HEK293 (cell line): ENCODE measurements around the gene SNRNP70.
"Not testable (repeated sequence)": the region's sequence is repeated elsewhere in the genome, so short reads cannot be mapped to it uniquely, and the experiment has no call there.

Source experiments
- CTCF ChIA-PET: fragments of 350-600 bp; formaldehyde crosslinking; extraction: SDS; loops from one replicate; lab custom pipeline; 2021; ENCODE audit warnings: antibody characterized with exemption; lab: Yijun Ruan, JAX
- POLR2A ChIA-PET: fragments of 300-600 bp; formaldehyde crosslinking; extraction: SDS; loops from one replicate; lab custom pipeline; 2020; ENCODE audit warnings: antibody characterized with exemption, inconsistent platforms; lab: Yijun Ruan, JAX
- H3K27ac ChIP-seq: fragments of 200-500 bp; sonication (Bioruptor generic); 2 replicates; pipeline ENCODE4 v1.5.1; 2014; ENCODE audit warnings: low read depth, low read length, control low read depth, inconsistent platforms; ENCODE audit errors: extremely low read depth
- H3K36me3 ChIP-seq, 2 experiments: fragments of 200-500 bp in 1 of 2; sonication (Bioruptor generic) in 1 of 2; 1 replicate in 1 of 2; 2 replicates in 1 of 2; pipeline ENCODE4 v1.5.1; 2014 to 2017; ENCODE audit warnings: inconsistent platforms in 2 of 2, low read length in 2 of 2; ENCODE audit not compliant: control insufficient read depth in 2 of 2, insufficient read depth in 1 of 2
- H3K4me1 ChIP-seq: fragments of 200-500 bp; sonication (Bioruptor generic); 2 replicates; pipeline ENCODE4 v1.5.1; 2014; ENCODE audit warnings: mild to moderate bottlenecking, low read length, inconsistent platforms; ENCODE audit not compliant: control insufficient read depth, insufficient read depth
- H3K4me3 ChIP-seq: 2 replicates; pipeline ENCODE4 v1.5.1; 2011; ENCODE audit warnings: low read depth, mild to moderate bottlenecking, control low read depth, low read length, moderate library complexity
- H3K9me3 ChIP-seq: fragments of 200-500 bp; sonication (Bioruptor generic); 2 replicates; pipeline ENCODE4 v1.5.1; 2014; ENCODE audit warnings: low read depth, low read length, inconsistent platforms; ENCODE audit not compliant: control insufficient read depth, insufficient read depth
- GLIS2 ChIP-seq: fragments of 450-650 bp; formaldehyde crosslinking; IDR thresholded peaks from 2 replicates; pipeline ENCODE4 v1.5.1; 2016; ENCODE audit warnings: missing biosample characterization, missing genetic modification characterization
- HOXC10 ChIP-seq: sonication (generic); formaldehyde crosslinking; IDR thresholded peaks from 2 replicates; pipeline ENCODE4 v1.8.1; 2023; ENCODE audit warnings: mild to moderate bottlenecking, missing genetic modification reagents
- KLF1 ChIP-seq: fragments of 450-650 bp; formaldehyde crosslinking; IDR thresholded peaks from 2 replicates; pipeline ENCODE4 v1.5.1; 2016; ENCODE audit warnings: missing biosample characterization, missing genetic modification characterization
- PRDM1 ChIP-seq: fragments of 450-650 bp; formaldehyde crosslinking; IDR thresholded peaks from 2 replicates; pipeline ENCODE4; 2016; ENCODE audit warnings: missing biosample characterization, missing genetic modification characterization
- YY2 ChIP-seq: fragments of 450-650 bp; formaldehyde crosslinking; IDR thresholded peaks from 2 replicates; pipeline ENCODE4 v1.5.1; 2016; ENCODE audit warnings: missing biosample characterization, missing genetic modification characterization
- ZBTB20 ChIP-seq: fragments of 450-650 bp; formaldehyde crosslinking; IDR thresholded peaks from 2 replicates; pipeline ENCODE4 v1.5.1; 2016; ENCODE audit warnings: missing biosample characterization, missing genetic modification characterization
- ZNF214 ChIP-seq: fragments of 450-650 bp; formaldehyde crosslinking; IDR thresholded peaks from 2 replicates; pipeline ENCODE4 v1.5.1; 2017; ENCODE audit warnings: missing biosample characterization, mild to moderate bottlenecking, missing genetic modification characterization, borderline replicate concordance
- ZNF248 ChIP-seq: fragments of 450-650 bp; formaldehyde crosslinking; IDR thresholded peaks from 2 replicates; pipeline ENCODE4 v1.5.1; 2017; ENCODE audit warnings: missing biosample characterization, missing genetic modification characterization
- ZNF302 ChIP-seq: fragments of 450-650 bp; formaldehyde crosslinking; IDR thresholded peaks from 2 replicates; pipeline ENCODE4 v1.5.1; 2016; ENCODE audit warnings: missing biosample characterization, missing genetic modification characterization, low read depth
- ZNF311 ChIP-seq: fragments of 450-650 bp; formaldehyde crosslinking; IDR thresholded peaks from 2 replicates; pipeline ENCODE4 v1.5.1; 2017; ENCODE audit warnings: missing biosample characterization, missing genetic modification characterization, borderline replicate concordance
- ZNF335 ChIP-seq: fragments of 450-650 bp; formaldehyde crosslinking; conservative IDR thresholded peaks from 2 replicates; pipeline ENCODE4 v1.5.1; 2016; ENCODE audit warnings: missing biosample characterization, missing genetic modification characterization
- ZNF366 ChIP-seq: fragments of 450-650 bp; formaldehyde crosslinking; conservative IDR thresholded peaks from 2 replicates; pipeline ENCODE4 v1.5.1; 2016; ENCODE audit warnings: missing biosample characterization, missing genetic modification characterization
- ZNF394 ChIP-seq: fragments of 450-650 bp; formaldehyde crosslinking; IDR thresholded peaks from 2 replicates; pipeline ENCODE4 v1.5.1; 2016; ENCODE audit warnings: missing biosample characterization, missing genetic modification characterization, mild to moderate bottlenecking, moderate library complexity, borderline replicate concordance
- ZNF416 ChIP-seq: fragments of 450-650 bp; formaldehyde crosslinking; IDR thresholded peaks from 2 replicates; pipeline ENCODE4 v1.5.1; 2016; ENCODE audit warnings: missing biosample characterization, missing genetic modification characterization
- ZNF426 ChIP-seq: fragments of 450-650 bp; formaldehyde crosslinking; IDR thresholded peaks from 2 replicates; pipeline ENCODE4 v1.5.1; 2017; ENCODE audit warnings: missing biosample characterization, missing genetic modification characterization, mild to moderate bottlenecking, inconsistent platforms, moderate library complexity
- ZNF670 ChIP-seq: fragments of 450-650 bp; formaldehyde crosslinking; IDR thresholded peaks from 2 replicates; pipeline ENCODE4 v1.5.1; 2016; ENCODE audit warnings: missing biosample characterization, missing genetic modification characterization, low read depth
- ZNF76 ChIP-seq: fragments of 450-650 bp; formaldehyde crosslinking; IDR thresholded peaks from 2 replicates; pipeline ENCODE4; 2016; ENCODE audit warnings: low read depth, missing biosample characterization, missing genetic modification characterization, borderline replicate concordance
- TF ChIP-seq, protein P1 (sequence below): fragments of 450-650 bp; formaldehyde crosslinking; IDR thresholded peaks from 2 replicates; pipeline ENCODE4 v1.5.1; 2016; ENCODE audit warnings: missing biosample characterization, missing genetic modification characterization
- TF ChIP-seq, protein P2 (sequence below): sonication (generic); formaldehyde crosslinking; IDR thresholded peaks from 2 replicates; pipeline ENCODE4 v1.8.1; 2022; ENCODE audit warnings: mild to moderate bottlenecking, moderate library complexity, missing genetic modification reagents
- TF ChIP-seq, protein P3 (sequence below): fragments of 450-650 bp; formaldehyde crosslinking; IDR thresholded peaks from 2 replicates; pipeline ENCODE4 v1.5.1; 2016; ENCODE audit warnings: missing biosample characterization, missing genetic modification characterization
- TF ChIP-seq, protein P4 (sequence below): fragments of 450-650 bp; IDR thresholded peaks from 2 replicates; pipeline ENCODE4 v1.5.1; 2018; ENCODE audit warnings: missing biosample characterization, mild to moderate bottlenecking, missing genetic modification characterization

SNRNP70 gene

DNA sequence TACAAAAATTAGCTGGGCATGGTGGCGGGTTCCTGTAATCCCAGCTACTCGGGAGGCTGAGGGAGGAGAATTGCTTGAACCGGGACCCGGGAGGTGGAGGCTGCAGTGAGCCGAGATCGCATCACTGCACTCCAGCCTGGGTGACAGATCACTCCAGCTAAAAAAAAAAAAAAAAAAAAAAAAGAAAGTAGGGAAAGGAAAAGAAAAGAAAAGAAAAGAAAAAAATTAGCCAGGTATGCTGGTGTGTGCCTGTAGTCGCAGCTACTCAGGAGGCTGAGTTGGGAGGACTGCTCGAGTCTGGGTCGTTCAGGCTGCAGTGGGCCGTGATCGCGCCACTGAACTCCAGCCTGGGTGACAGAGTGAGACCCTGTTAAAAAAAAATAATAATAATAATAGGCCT lies 42.0 kb downstream of the SNRNP70 start:
- not testable (repeated sequence) for H3K4me3 ChIP-seq, H3K27ac ChIP-seq, H3K9me3 ChIP-seq, H3K4me1 ChIP-seq
- POLR2A ChIA-PET: interaction anchor here (0.5 to 1.4 kb wide), 15 partner anchors 8 to 1713 kb away, joined by 3 to 27 read pairs (median 7); partner anchors contain the start of genes C19orf73, GYS1, LIN7B and PPFIA3
- CTCF ChIA-PET: interaction anchor here (0.5 to 3.2 kb wide), 9 partner anchors 13 to 130 kb away, joined by 3 to 20 read pairs (median 5); partner anchors contain the start of gene LIN7B
- H3K36me3 ChIP-seq: peaks cover 0 to 10% of the 10 kb centered on the region in 2 experiments; a peak in 2 of 3 replicates
- TF ChIP-seq, protein P1, sequence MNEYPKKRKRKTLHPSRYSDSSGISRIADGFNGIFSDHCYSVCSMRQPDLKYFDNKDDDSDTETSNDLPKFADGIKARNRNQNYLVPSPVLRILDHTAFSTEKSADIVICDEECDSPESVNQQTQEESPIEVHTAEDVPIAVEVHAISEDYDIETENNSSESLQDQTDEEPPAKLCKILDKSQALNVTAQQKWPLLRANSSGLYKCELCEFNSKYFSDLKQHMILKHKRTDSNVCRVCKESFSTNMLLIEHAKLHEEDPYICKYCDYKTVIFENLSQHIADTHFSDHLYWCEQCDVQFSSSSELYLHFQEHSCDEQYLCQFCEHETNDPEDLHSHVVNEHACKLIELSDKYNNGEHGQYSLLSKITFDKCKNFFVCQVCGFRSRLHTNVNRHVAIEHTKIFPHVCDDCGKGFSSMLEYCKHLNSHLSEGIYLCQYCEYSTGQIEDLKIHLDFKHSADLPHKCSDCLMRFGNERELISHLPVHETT (tag by site-specific recombination): 0 out of 2 replicates have a peak, but pooled peaks have one; percentile 22
- peak; percentile 96 for TF ChIP-seq PRDM1 (tag by site-specific recombination)

DNA sequence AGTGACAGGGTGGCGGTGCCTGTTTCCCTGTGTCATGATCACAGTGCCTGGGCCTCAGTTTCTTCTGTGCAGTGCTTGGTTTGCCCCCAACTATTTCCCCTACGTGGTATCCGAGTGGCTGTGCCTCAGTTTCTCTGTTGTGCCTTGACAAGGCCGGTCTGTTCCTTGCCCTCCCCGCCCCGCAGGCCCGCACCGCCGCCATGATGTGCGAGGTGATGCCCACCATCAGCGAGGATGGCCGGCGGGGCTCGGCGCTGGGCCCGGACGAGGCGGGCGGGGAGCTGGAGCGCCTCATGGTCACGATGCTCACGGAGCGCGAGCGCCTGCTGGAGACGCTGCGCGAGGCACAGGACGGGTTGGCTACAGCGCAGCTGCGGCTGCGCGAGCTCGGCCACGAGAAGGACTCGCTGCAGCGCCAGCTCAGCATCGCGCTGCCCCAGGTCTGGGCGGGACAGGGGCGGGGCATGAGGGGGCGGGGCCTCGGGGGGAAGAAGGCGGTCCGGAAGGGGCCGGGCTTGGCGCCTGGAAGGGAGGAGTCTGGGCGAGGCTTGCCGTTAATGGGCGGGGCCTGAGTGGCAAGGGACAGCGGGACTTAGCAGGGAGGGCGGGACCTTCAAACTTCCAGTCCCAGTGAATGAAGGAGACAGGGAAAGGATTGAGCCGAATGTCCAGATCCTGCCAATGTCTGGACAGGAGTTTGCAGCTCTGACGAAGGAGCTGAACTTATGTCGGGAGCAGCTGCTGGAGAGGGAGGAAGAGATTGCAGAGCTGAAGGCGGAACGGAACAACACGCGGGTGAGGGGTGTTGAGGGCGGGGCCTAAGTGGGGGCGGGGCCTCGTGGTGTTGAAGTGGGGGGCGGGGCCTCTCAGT lies 42.7 kb downstream of the SNRNP70 start:
- ChIA-PET POLR2A (interaction anchor here (0.5 to 1.4 kb wide), 20 partner anchors 8 to 1714 kb away, joined by 3 to 27 read pairs (median 5); partner anchors contain the start of genes C19orf73, GYS1, LIN7B and PPFIA3), CTCF (interaction anchor here (0.5 to 3.2 kb wide), 10 partner anchors 14 to 202 kb away, joined by 3 to 20 read pairs (median 4); partner anchors contain the start of gene LIN7B)
- Histone ChIP-seq H3K36me3 (peaks cover 0 to 15% of the 10 kb centered on the region in 2 experiments; a peak in 2 of 3 replicates), H3K9me3 (no peaks in the 10 kb centered on the region), H3K4me3 (peak overlapping the region; percentile 53), H3K4me1 (peaks cover 7% of the 10 kb centered on the region), H3K27ac (peak overlapping the region; percentile 60; the same call in 1 of the 2 replicates)
- TF ChIP-seq ZNF311 (no peak), GLIS2 (tag by site-specific recombination) (no peak), ZNF366 (tag by site-specific recombination) (peak; percentile 59), ZNF335 (tag by site-specific recombination) (peak; percentile 68), ZNF394 (tag by site-specific recombination) (no peak), ZNF416 (no peak), ZNF214 (tag by site-specific recombination) (no peak), ZNF302 (tag by site-specific recombination) (no peak), ZNF426 (tag by site-specific recombination) (no peak), KLF1 (tag by site-specific recombination) (peak; percentile 33), ZNF670 (tag by site-specific recombination) (no peak), ZBTB20 (peak; percentile 58; the same call in 1 of the 2 replicates), ZNF248 (tag by site-specific recombination) (no peak), ZNF76 (tag by site-specific recombination) (no peak), HOXC10 (no peak), YY2 (tag by site-specific recombination) (peak; percentile 76)
- TF ChIP-seq, protein P2, sequence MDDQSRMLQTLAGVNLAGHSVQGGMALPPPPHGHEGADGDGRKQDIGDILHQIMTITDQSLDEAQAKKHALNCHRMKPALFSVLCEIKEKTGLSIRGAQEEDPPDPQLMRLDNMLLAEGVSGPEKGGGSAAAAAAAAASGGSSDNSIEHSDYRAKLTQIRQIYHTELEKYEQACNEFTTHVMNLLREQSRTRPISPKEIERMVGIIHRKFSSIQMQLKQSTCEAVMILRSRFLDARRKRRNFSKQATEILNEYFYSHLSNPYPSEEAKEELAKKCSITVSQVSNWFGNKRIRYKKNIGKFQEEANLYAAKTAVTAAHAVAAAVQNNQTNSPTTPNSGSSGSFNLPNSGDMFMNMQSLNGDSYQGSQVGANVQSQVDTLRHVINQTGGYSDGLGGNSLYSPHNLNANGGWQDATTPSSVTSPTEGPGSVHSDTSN: peak; percentile 96
- TF ChIP-seq, protein P3, sequence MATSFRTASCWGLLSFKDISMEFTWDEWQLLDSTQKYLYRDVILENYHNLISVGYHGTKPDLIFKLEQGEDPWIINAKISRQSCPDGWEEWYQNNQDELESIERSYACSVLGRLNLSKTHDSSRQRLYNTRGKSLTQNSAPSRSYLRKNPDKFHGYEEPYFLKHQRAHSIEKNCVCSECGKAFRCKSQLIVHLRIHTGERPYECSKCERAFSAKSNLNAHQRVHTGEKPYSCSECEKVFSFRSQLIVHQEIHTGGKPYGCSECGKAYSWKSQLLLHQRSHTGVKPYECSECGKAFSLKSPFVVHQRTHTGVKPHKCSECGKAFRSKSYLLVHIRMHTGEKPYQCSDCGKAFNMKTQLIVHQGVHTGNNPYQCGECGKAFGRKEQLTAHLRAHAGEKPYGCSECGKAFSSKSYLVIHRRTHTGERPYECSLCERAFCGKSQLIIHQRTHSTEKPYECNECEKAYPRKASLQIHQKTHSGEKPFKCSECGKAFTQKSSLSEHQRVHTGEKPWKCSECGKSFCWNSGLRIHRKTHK (tag by site-specific recombination): no peak
- TF ChIP-seq, protein P4, sequence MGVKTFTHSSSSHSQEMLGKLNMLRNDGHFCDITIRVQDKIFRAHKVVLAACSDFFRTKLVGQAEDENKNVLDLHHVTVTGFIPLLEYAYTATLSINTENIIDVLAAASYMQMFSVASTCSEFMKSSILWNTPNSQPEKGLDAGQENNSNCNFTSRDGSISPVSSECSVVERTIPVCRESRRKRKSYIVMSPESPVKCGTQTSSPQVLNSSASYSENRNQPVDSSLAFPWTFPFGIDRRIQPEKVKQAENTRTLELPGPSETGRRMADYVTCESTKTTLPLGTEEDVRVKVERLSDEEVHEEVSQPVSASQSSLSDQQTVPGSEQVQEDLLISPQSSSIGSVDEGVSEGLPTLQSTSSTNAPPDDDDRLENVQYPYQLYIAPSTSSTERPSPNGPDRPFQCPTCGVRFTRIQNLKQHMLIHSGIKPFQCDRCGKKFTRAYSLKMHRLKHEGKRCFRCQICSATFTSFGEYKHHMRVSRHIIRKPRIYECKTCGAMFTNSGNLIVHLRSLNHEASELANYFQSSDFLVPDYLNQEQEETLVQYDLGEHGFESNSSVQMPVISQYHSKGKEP (tag by site-specific recombination): 0 out of 2 replicates have a peak, but pooled peaks have one; percentile 12
